Hepatocyte (in vitro differentiated cells): Measurements from ENCODE around the gene ACO1.
"Not testable (repeated sequence)": the region's sequence is repeated elsewhere in the genome, so short reads cannot be mapped to it uniquely, and the experiment has no call there.

Experiments used
- EZH2 ChIP-seq: fragments of 200-600 bp; sonication (generic); IDR thresholded peaks from 2 replicates; pipeline ENCODE4 v1.6.1; 2016; ENCODE audit warnings: antibody characterized with exemption, mild to moderate bottlenecking, borderline replicate concordance
- TF ChIP-seq, protein P1 (sequence below): fragments of 200-600 bp; sonication (generic); IDR thresholded peaks from 2 replicates; pipeline ENCODE4 v1.5.1; 2016; ENCODE audit warnings: antibody characterized with exemption, mild to moderate bottlenecking; ENCODE audit not compliant: poor library complexity

DNA sequence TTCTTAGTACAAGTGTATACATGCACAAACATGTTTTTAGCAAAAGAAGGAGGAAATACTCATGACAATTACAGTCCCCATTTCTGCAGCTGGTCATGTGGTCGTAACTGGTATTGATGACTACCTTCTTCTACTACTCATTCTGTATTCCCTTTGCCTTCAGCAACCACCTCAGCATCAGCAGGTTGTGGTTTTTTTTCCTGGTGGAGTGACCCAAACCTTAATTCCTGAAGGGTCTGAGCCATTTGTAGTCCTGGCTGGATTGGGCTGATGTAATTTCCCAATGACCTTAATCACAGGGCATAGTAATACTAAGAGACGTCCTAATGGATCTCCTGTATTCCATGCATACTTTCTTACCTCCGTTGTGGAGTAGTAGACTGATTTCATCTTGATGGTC, 31.0 kb upstream of the ACO1 start:
- not testable (repeated sequence) for TF ChIP-seq EZH2
- TF ChIP-seq, protein P1, sequence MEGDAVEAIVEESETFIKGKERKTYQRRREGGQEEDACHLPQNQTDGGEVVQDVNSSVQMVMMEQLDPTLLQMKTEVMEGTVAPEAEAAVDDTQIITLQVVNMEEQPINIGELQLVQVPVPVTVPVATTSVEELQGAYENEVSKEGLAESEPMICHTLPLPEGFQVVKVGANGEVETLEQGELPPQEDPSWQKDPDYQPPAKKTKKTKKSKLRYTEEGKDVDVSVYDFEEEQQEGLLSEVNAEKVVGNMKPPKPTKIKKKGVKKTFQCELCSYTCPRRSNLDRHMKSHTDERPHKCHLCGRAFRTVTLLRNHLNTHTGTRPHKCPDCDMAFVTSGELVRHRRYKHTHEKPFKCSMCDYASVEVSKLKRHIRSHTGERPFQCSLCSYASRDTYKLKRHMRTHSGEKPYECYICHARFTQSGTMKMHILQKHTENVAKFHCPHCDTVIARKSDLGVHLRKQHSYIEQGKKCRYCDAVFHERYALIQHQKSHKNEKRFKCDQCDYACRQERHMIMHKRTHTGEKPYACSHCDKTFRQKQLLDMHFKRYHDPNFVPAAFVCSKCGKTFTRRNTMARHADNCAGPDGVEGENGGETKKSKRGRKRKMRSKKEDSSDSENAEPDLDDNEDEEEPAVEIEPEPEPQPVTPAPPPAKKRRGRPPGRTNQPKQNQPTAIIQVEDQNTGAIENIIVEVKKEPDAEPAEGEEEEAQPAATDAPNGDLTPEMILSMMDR = not testable (repeated sequence)
